B cell (primary cell): Measurements from ENCODE around the gene DMPK. TPM values are rescaled to one million over a fixed set of nuclear protein-coding genes. Genes with fewer than 3 reads are reported as not detected.

Experiments
- ATAC-seq: fragments of 200-7000 bp; cut with Tn5 transposase; one replicate; pipeline ENCODE4 v1.10.0; 2021; ENCODE audit warnings: low read depth, mild to moderate bottlenecking, moderate number of reproducible peaks, moderate library complexity
- CTCF ChIA-PET: fragments of 350-600 bp; sonication (Branson Sonifier 250); formaldehyde crosslinking; loops from one replicate; lab custom pipeline; 2021; ENCODE audit warnings: antibody characterized with exemption, inconsistent platforms; lab: Charles Lee
- POLR2A ChIA-PET: fragments of 350-600 bp; sonication (Branson Sonifier 250); formaldehyde crosslinking; loops from one replicate; lab custom pipeline; 2021; ENCODE audit warnings: antibody characterized with exemption; lab: Charles Lee
- DNase-seq: peaks from one replicate; pipeline ENCODE4 v3.0.0; 2013
- H2AFZ ChIP-seq: 2 replicates; pipeline ENCODE4 v1.6.1; 2012; ENCODE audit warnings: mild to moderate bottlenecking, low read depth, low read length; ENCODE audit not compliant: insufficient read depth, poor library complexity, severe bottlenecking
- H3K27ac ChIP-seq, 2 donors: 1 replicate in 1 of 2; 2 replicates in 1 of 2; pipeline ENCODE4 v1.5.1; 2012 to 2013; ENCODE audit warnings: low read length in 2 of 2, mild to moderate bottlenecking in 2 of 2, moderate library complexity in 1 of 2
- H3K27me3 ChIP-seq, 4 experiments: fragments of 200-600 bp in 1 of 4; sonication (generic) in 1 of 4; replicated peaks in 1 of 4; 1 replicate in 2 of 4; 2 replicates in 2 of 4; pipeline versions ENCODE4 v1.6.1 to v1.7.0; 2013 to 2016; ENCODE audit warnings: low read length in 3 of 4, mild to moderate bottlenecking in 2 of 4, mixed read lengths in 1 of 4, moderate library complexity in 1 of 4; ENCODE audit not compliant: insufficient read depth in 4 of 4, control insufficient read depth in 3 of 4; ENCODE audit errors: control extremely low read depth in 1 of 4
- H3K36me3 ChIP-seq, 2 experiments: replicated peaks in 1 of 2; 1 replicate in 1 of 2; 2 replicates in 1 of 2; pipeline versions ENCODE4 v1.6.1 to v1.7.1; 2013; ENCODE audit warnings: low read length in 1 of 2; ENCODE audit not compliant: insufficient read depth in 2 of 2, control insufficient read depth in 1 of 2; ENCODE audit errors: control extremely low read depth in 1 of 2, extremely low read depth in 1 of 2
- H3K4me1 ChIP-seq, 2 donors: fragments of 200-600 bp in 1 of 2; sonication (generic) in 1 of 2; 1 replicate in 1 of 2; 2 replicates in 1 of 2; pipeline versions ENCODE4 v1.5.1 to v1.6.1; 2013 to 2017; ENCODE audit warnings: low read length in 2 of 2; ENCODE audit not compliant: control insufficient read depth in 2 of 2, insufficient read depth in 2 of 2
- H3K4me2 ChIP-seq: replicated peaks from 2 replicates; pipeline ENCODE3; 2012; ENCODE audit warnings: mild to moderate bottlenecking, low read depth, low read length; ENCODE audit not compliant: poor library complexity, severe bottlenecking
- H3K4me3 ChIP-seq, 5 experiments: fragments of 200-600 bp in 1 of 5; sonication (generic) in 1 of 5; 1 replicate in 3 of 5; 2 replicates in 2 of 5; pipeline versions ENCODE4 v1.5.1 to v1.7.0; 2011 to 2016; ENCODE audit warnings: low read length in 4 of 5, mild to moderate bottlenecking in 4 of 5, low read depth in 2 of 5, control low read depth in 1 of 5, moderate library complexity in 1 of 5; ENCODE audit not compliant: insufficient read depth in 1 of 5; ENCODE audit errors: control extremely low read depth in 1 of 5, extremely low read depth in 1 of 5
- H3K79me2 ChIP-seq: fragments of 200-600 bp; sonication (generic); one replicate; pipeline ENCODE4 v1.6.0; 2016; ENCODE audit warnings: low read length; ENCODE audit not compliant: control insufficient read depth, insufficient read depth
- H3K9ac ChIP-seq: fragments of 200-600 bp; sonication (generic); 2 replicates; pipeline ENCODE4 v1.6.1; 2017; ENCODE audit warnings: mild to moderate bottlenecking, low read length, moderate library complexity
- H3K9me3 ChIP-seq, 3 donors: one replicate each; pipeline versions ENCODE4 v1.6.1 to v1.7.1; 2013; ENCODE audit warnings: low read length in 2 of 3; ENCODE audit not compliant: control insufficient read depth in 2 of 3, insufficient read depth in 1 of 3; ENCODE audit errors: control extremely low read depth in 1 of 3
- H4K20me1 ChIP-seq: 2 replicates; pipeline ENCODE4 v1.6.0; 2012; ENCODE audit warnings: mild to moderate bottlenecking, low read length; ENCODE audit not compliant: insufficient read depth, control insufficient read depth, poor library complexity, severe bottlenecking
- H3K27ac Mint-ChIP-seq: one replicate; pipeline ENCODE4 v1.8.0; 2021; ENCODE audit warnings: mixed read lengths
- H3K27me3 Mint-ChIP-seq: one replicate; pipeline ENCODE4 v1.8.0; 2021; ENCODE audit warnings: mixed read lengths
- H3K4me1 Mint-ChIP-seq: one replicate; pipeline ENCODE4 v1.8.0; 2021; ENCODE audit warnings: mixed read lengths
- H3K4me3 Mint-ChIP-seq: one replicate; pipeline ENCODE4 v1.8.0; 2021; ENCODE audit warnings: mixed read lengths
- H3K9me3 Mint-ChIP-seq: one replicate; pipeline ENCODE4 v1.8.0; 2022; ENCODE audit warnings: mixed read lengths; ENCODE audit not compliant: insufficient read depth
- CTCF ChIP-seq: fragments of 200-600 bp; IDR thresholded peaks from one replicate; pipeline ENCODE4 v1.8.0; 2022; ENCODE audit warnings: antibody characterized with exemption, mild to moderate bottlenecking
- EZH2 ChIP-seq: IDR thresholded peaks from 2 replicates; pipeline ENCODE4 v1.6.1; 2012; ENCODE audit warnings: borderline replicate concordance, low read depth, mild to moderate bottlenecking, moderate library complexity, low read length; ENCODE audit not compliant: insufficient read depth, poor library complexity, severe bottlenecking
- WGBS: methylation state at CpG from one replicate; pipeline ENCODE4 v1.1.5; 2013; ENCODE audit warnings: missing lambda C conversion rate; ENCODE audit not compliant: insufficient coverage; 5-methylcytosine and 5-hydroxymethylcytosine counted together
- intact Hi-C: fragments of 100-400 bp; cut with micrococcal nuclease; formaldehyde crosslinking; loops from one replicate; pipeline ENCODE4 v1.10.0; 2022
- polyA plus RNA-seq: library from polyadenylated mRNA; depleted of rRNA; stranded (reverse); fragments of >200 nt; gene quantifications from 2 replicates; pipeline ENCODE4 v1.2.3, GENCODE V29; 2012
- total RNA-seq, 2 donors: library from RNA; stranded (reverse); fragments of 120-200 nt in 1 of 2; gene quantifications; 1 replicate in 1 of 2; 2 replicates in 1 of 2; pipeline versions ENCODE4 v1.2.3 to v1.2.4, GENCODE V29; 2013 to 2022

DMPK gene
- total and polyA plus RNA-seq, 2 donors (not counting 1 experiment from before 2014, with no cell fraction given) = 28.7 to 58.3 TPM

DNA sequence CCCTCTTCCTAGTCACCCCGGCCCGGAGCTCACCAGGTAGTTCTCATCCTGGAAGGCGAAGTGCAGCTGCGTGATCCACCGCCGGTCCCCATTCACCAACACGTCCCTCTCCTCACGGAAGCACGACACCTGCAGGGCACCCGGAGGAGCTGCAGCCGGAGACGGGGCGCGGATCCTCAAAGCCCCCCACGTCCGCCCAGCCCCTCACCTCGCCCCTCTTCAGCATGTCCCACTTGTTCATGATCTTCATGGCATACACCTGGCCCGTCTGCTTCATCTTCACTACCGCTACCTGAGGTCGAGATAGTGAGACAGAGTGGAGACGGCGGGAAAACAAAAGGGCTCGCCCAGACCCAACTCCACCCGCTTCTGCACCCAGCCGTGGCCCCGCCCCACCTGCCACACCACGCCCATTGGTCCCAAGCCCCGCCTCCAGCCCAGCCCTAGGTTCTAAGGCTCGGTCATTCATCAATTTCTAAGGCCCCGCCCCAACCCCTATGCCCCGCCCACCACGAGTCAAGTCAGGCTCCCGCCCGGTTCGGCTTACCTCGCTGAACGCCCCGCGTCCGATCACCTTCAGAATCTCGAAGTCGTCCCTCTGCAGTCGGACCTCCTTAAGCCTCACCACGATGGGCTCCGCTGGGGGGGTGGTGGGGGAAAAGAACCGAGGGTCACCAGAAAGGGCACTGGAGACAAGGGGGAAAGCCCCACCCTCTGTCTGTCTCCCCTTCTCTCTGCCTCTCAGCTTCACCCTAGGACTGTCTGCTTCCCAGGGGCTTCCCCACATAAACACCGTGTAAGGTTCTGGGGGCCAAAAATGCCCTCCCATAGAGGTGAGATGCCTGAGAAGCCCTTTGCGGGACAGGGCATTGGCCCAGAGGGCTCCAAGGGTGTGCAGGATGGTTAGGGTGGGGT, 2.8 kb downstream of the DMPK start:
- H3K4me3 ChIP-seq = peak overlapping the region in 4 of 5 experiments; percentile 13 to 61 (median 42)
- H3K27me3 ChIP-seq = peaks cover 0 to 23% (median 2%) of the 10 kb centered on the region in 4 experiments
- H3K4me2 ChIP-seq = peak overlapping the region; percentile 92
- Mint-ChIP-seq H3K27ac (peak overlapping the region; percentile 46), H3K9me3 (no peaks in the 10 kb centered on the region), H3K27me3 (peaks cover 10% of the 10 kb centered on the region), H3K4me3 (peak overlapping the region; percentile 87), H3K4me1 (peaks cover 19% of the 10 kb centered on the region)
- WGBS = 3% methylated on average over 28 of the region's 48 CpGs
- H3K9me3 ChIP-seq = peaks cover 0 to 4% (median 0%) of the 10 kb centered on the region in 3 donors
- peak overlapping the region; percentile 56 for H3K9ac ChIP-seq
- H2AFZ ChIP-seq = peak overlapping the region; percentile 46
- intact Hi-C loops = loop anchor here (1.0 kb wide), 2 partner anchors 9 to 14 kb away; no protein-coding TSS in a partner anchor
- POLR2A ChIA-PET = interaction anchor here (1.1 kb wide), 1 partner anchor 10 kb away, joined by 6 read pairs; the partner anchor contains the start of gene SIX5
- H3K79me2 ChIP-seq = no peaks in the 10 kb centered on the region
- H3K36me3 ChIP-seq = peaks cover 0 to 11% of the 10 kb centered on the region in 2 experiments
- DNase-seq = peak; percentile 90
- peak; percentile 96 for ATAC-seq
- TF ChIP-seq CTCF = peak; percentile 68
- no peak for TF ChIP-seq EZH2
- H3K4me1 ChIP-seq = peaks cover 17 to 22% of the 10 kb centered on the region in 2 donors
- H3K27ac ChIP-seq = no peak overlapping the region
- H4K20me1 ChIP-seq = peaks cover 68% of the 10 kb centered on the region
- CTCF ChIA-PET = interaction anchor here (0.6 to 1.8 kb wide), 8 partner anchors 9 to 378 kb away, joined by 3 to 33 read pairs (median 6); partner anchors contain the start of genes DMWD, QPCTL and SIX5
